ENCODE measurements around the gene TCERG1L.

TCERG1L gene

DNA sequence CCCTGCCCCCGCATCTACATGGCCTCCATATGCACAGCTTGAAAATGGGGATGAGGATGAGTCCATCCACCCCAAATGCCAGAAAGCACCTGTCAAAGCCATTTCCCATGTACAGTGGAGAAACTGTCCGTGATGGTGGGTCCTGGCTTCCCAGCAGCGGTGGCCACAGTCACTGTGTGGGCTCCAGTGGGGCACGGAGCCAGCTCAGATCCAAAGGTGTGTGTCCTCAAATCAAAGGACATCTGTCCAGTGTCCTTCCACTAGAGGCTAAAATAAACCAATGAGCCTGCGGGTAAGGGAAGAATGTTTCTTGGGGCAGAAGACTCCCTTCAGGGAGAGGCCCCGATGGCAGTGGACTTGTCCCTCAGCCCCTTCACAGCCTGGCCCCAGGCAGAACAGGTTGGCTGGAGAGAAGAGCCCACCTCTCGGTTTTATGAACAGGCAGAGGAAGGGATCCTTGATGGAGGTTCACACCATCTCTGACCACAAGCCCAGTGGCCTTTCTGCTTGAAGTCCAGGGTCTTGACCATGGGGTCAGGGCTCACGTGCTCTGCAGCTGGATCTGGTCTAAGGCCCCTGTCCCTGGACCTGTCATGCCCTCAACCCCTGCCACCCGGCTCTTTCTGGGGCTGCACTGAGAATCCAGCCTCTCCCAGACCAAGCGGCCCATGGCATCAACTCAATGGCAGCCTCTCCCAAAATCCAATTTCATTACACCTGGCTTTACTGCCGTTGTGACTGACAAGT, 106.9 kb downstream of the TCERG1L start:
- no peak for FAIRE-seq

DNA sequence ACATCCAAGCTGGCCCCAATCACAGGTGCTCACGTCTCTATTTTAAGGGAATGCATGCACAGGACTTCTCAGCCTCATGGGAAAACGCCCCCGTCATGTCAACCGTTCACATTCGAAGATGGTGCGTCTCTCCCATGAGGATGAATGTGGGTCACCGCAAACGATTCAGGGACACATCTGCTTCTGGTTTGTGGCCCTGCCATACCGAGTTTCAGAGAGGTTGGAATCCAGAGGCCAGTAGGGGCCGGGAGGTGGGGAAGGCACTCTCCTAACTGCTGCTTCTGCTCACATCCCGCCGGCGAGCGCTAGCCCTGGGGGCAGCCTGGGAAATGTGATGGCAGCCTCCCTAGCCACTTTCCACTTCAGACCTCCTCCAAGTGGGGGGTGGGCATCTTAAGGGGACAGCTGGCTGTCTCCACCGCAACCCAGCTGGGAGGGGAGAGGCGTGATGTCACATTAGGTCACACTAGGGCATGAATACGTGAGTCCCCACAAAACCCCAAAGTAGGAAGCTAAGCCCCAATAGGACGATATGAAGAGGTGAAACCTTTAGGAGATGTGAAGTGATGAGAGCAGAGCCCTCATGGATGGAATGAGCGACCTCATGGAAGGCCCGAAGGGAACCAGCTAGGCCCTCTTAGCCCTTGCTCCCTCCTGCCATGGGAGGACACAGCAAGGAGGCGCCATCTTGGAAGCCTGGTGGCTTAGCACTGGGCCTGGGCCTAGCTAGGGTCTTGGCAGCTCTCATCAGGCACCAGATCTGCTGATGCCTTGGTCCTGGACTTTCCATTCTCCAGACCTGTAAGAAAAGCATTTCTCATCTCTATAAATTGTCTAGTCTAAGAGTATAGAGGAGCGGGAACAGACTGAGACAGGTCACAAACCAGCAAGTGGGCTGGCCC, 107.8 kb downstream of the TCERG1L start:
- no peak for FAIRE-seq

DNA sequence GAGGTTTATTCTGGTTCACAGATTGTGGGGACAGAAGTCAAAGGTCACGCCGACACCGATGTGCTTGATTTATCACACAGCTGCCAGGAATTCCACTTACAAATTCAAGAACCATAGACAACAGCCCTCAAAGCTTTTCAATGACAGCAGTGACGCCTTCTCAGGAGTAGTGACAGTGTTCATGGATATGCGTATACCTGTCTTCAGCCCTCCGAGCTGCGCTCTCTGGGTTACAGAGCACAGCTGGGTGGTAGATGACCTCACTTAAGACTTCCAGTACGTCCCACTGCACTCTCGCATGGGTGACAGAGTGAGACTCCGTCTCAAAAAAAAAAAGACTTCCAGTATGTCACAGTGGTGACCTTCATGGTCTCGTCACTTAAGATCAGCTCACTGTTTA, 108.5 kb downstream of the TCERG1L start:
- FAIRE-seq, result no peak

DNA sequence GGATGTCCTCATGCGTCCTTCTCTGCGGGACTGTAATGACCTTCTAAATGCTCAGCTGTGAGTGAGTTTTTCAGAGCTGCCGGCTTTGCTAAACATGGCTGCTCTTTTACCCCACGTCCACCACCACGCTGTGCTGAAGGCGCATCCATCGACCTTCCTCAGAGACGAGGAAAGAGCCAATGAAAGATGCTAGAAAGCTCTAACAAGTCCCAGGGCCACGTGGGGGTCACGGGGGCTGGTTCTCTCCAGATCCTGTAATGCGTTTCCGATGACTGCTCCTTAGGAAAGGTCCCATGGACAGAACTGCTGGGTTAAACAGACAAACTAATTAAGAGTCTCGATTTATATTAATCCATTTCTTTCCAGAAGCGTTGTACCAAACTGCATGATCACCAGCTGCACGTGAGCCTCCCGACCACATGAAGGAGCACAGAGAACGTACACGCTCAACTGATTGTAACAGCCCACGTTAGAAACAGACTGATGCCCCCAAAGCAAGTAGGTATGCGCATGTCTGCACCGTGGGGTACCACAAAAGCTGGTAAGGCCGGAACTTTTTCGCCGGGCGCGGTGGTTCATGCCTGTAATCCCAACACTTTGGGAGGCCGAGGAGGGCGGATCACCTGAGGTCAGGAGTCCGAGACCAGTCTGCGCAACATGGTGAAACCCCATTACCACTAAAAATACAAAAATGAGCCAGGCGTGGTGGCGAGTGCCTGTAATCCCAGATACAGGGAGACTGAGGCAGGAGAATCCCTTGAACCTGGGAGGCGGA, 109.6 kb downstream of the TCERG1L start:
- FAIRE-seq, result no peak

DNA sequence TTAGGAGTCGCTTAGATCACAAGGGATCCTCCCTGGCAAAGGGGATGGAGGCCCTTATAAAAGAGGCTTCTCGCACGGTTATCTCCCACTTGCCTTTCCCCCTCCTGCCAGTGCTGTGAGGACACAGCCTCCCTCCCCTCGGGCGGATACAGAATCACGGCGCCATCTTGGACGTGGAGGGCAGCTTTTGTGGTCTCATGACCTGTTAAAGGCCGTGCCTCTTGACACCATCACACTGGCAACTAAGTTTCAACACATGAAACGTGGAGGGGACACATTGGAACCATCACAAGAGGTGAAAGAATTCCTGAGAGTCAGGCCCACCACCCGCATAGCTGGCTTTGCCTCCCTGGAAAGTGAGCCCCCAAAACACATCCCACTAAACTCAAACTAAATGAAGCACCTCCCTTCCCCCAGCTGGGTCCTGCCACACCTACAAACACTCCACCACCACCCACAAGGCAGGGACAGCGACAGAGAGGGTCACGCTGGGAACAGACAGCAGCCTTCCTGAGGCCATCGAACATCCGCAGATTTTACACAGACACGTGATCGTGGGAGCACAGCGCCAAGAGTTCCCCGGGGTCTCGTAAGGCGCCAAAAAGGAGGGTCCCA, 110.6 kb downstream of the TCERG1L start:
- FAIRE-seq, result no peak

DNA sequence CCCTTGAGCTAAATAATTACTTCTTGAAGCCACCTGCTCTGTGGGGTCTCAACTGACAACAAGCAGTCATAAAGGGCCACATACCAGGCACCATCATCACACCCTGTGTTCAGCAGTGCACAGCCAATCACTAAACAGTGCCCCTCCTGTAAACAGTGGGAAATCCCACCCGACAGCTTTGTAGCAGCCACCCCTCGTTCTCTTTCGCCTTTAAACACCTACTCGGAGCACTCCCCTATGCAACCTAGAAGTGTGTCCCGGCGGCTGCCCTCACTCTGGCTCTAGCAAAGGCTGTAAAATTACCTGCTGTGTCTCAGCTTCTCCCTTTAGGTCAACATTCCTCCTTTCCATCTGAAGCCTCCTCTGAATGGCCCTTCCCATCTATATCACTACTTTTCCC, 111.9 kb downstream of the TCERG1L start:
- no peak for FAIRE-seq

DNA sequence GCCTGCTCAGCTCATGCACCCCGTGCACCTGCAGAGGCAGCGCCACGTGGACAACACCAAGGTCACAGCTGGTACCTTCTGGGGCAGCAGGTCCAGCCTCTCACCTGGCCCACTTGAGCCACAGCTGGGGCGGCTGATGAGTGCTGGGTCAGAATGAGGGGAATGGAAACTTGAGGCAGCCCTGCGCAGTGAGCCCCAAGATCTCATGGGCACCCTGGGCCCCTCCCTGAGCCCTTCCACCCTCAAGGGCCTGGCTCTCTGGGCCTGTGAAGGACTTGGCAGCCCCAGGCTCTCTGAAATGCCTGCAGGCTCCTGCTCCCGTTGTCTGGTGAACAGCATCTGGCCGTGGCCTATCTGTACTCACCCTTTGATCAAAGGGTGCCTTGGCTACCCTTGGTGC, 112.7 kb downstream of the TCERG1L start:
- no peak for FAIRE-seq

DNA sequence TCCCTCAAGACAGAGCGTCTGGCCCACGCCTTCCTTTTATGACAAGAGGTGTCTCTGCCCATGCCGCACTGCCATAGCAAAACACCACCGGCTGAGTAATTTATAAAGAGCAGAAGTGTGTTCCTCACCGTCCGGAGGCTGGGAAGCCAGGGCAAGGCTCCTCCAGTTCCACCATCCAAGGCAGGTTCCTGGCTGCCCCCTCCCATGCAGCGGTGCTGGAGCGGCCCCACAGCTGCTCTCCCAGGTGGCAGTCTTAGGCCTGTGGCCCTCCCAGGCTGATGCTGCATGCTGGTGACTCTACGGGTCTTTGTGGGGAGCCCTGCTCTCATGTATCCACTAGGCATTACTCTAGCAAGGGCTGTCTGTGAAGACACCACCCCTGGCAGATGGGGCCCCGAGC, 113.1 kb downstream of the TCERG1L start:
- FAIRE-seq, result no peak

DNA sequence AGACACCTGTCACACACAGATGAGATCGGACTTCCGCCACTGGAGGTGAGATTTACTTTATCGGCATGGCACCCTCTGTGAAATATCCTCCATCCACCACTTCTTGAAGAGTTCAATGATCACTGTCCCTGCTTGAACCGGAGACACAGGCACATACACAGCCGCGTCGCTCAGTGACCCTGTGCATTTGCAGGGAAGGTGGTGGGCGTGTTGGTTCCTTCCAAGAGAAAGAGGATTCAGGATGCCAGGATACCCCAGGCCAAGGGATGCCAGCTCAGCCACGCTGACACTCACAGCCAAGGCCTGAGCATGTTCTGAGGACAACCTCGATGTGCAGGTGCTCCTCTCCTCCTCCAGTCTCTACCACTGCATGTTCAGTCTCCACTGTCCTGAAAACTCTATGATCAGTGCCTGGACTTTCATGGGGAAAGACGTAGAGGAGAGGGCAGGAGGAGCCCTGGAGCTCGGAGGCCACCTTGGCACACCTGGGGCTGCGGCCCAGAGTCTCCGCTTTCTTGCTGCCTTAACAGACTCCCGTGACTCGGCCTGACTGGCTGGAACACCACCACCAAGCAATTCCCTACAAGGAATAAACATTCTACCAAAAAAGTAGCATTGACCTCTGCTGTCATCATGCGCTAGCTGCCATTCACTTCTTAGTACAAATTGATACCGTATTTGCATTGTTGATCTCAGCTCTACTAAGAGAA, 115.2 kb downstream of the TCERG1L start:
- FAIRE-seq, result no peak

DNA sequence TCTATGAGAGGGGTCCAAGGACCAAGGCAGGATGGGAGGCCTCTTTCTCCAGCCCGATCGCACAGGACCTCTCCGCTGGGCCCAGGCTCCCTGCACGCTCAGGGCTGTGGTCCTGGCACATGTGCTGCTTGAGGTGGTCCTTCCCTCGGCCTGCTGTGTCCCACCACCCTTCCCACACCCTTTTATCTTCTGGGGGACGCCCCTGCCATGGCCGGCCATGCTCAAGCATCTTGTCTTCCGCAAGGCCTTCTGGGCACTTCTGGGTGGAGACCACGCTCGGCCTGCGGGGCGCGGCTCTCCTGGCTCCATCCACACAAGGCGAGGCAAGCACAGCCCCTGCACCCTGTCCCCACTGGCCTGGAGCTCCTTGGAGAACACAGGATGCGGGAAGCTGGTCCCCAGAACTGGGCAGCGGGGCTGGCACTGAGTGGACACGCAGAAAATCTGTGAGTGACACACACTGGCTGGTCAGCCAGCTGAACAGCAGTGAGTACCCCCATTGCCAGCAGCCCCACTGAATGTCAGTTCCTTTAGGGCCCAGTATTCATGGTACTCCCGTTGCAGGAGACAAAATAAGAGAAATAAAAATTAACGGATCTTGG, 115.9 kb downstream of the TCERG1L start:
- no peak for FAIRE-seq

DNA sequence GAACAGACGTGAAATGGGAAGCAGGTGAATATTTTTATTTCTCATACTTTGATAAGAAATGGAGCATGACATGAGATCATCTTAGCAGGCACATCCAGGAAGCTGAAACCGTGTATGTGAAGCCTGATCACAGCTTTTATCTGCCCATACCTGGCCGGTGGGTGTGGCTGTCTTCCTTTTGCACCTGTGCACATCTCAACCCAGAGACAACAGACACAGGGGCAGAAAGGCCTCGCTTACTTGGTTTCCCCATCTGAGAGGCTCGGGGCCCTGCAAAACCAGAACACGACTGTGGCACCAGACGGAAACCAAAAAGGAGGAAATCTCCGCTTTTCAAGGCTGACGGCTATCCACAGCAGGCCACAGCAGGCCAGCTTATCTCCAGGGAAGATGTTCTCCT, 116.4 kb downstream of the TCERG1L start:
- FAIRE-seq, result no peak

DNA sequence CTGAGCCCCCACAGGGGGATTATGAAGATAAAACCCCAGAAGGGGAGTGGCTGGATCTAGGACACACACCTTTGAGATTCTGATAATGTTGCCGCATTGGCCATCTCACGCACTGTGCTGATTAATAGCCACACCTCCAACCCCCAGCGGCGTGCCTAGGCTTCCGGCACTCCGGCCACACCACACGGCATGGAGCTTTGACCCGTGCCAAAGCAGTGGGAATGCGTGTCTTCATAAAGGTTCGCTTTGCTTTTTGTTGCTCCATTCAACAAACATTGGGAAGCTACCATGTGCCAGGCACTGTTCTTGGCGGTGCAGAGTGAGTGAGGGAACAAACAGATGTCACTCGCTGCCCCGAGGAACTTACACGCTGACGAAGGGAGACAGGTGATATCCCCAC, 117.6 kb downstream of the TCERG1L start:
- no peak for FAIRE-seq

DNA sequence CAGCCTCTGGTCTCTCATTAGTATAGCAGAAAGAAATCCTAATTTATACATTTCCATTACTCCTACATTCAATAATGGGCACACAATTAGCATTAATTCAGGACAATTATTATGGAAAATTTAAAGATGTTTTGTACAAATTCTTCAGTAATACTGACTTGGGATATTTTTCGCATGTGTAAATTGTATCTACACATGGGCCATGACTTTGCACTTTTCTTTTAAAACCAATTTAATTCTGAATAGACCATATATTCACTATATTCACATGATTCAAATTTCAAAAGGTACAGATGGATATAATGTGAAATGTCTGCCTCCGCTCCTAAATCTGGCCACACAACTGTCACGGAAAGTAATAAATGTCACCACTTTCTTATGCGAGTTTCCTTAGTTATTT, 123.0 kb downstream of the TCERG1L start:
- FAIRE-seq, result no peak

DNA sequence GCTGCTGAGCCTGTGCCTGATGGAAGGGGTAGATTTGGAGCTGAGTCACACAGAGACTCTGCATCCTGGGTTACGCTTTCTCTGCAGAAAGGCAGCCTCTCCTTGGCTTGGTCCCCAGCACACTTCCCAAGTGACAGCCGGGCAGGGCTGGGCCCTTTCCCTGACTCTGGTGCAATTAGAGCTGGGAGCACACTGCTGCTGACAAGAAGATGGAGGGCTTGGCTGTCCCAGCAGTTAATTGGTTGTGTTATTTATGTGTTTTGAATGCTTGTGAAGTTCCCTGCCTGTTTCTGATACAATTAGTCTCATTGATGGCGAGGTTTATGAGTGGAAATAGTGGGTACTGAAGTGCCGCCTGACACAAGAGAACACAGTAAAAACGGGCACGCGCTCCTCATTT, 123.6 kb downstream of the TCERG1L start:
- FAIRE-seq, result no peak

DNA sequence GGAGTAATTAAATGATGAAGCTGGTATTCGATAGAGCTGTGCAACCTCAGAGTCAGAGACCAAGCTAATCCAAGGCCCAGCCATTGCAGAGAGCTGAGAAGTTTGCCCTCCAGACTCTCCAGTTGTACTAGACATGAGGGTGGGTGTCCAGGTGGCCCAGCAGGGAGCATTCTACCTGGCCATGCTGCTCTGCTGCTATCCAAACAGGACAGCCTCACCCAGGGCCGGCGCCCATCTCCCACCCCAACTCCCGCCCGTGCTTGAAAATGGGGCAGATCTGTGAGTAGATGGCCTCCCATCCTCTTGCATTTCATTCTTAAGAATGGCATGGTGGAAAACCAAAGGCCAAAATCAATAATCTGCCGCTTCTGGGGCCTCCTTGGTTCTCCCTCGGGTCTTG, 124.2 kb downstream of the TCERG1L start:
- no peak for FAIRE-seq

DNA sequence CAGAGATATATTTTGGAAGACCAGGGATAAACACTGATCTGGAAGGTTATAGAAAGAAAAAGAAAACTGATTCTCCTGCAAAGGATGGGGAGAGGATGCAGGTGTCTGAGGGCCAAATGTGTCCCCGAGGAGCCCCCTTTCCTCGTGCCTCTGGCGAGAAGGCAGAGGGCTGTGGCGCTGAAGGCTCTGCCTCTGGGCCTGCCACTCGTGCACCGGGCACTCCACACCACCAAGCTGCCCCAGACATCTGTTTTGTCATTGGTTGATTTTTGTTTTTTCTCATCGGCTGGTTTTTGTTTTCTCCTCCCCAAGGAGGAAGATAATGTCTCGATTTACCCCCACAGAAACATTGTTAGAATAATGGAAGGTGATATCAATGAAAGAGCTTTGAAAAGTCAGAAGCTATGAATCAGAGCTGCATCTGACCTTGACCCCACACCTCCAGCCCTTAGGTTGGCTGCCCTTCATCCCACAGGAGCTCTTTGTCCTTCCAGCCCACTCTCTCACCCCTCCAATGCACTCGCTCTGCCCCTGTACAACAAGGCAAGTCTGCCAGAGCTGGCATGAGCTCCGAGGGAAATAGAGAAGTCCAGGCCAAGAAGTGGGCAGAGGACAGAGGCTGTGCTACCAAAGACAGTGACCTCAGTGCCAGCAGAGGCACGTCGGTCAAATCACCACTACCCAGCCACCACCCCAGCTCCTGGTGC, 124.8 kb downstream of the TCERG1L start:
- FAIRE-seq, result no peak

DNA sequence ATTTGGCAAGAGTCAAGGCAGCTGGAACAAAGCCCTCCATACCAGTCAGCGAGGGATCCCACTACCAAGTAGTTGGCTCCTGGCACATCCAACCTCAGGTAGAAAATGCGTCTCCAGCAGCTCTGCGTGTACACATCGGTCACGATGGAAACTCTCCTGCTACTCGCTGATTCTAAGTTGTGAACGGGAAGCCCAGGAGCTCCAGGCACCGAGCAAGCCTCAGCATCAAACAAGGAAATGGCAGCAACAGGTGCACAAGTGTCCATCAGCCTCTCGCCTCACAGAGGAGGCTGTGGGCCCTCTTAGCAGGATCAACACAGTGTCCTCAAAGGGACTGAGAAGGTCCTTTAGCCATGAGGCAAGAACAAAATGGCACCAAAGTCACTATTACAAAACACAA, 127.0 kb downstream of the TCERG1L start:
- no peak for FAIRE-seq

DNA sequence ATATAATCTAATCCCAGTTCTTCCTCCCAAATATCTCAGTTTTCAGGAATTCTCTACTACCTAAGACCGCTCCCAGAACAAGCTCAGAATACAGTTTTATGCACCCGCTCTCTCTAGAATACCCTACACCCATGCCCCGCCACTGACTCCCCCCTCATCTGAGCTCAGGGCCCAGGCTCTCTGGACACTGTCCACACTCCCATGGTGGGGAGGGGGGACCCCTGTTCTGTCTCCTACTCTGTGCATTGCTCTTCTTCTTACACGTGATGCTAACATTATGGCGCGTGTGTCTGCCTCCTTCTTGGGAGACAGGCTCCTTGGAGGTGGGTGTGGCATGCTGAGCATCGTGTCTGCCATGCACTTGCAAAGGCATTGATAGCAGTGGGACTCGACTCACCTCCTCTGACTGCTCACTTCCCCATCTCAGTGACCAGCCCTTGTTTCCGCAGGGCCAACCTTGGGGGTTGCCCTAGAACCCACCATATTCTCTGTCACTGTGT, 127.9 kb downstream of the TCERG1L start:
- FAIRE-seq, result no peak

DNA sequence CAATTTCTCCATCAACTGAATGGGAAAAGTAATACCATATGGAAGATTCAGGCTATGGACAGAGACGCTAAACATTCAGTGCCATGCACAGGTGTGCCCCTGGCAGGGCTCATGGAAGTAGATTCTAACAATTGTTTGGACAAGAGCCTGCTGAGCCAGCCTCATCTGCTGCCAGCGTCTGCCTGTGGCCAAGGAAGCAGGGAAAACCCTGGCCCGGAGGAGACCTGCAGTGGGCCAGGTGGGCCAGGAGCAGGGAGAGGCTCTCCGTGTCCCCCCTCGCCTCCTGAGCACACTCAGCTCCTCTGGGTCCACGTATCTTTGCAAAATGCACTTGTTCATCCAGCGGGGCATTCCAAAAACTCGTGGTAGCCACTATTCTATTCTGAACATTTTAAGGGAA, 130.1 kb downstream of the TCERG1L start:
- FAIRE-seq, result no peak

DNA sequence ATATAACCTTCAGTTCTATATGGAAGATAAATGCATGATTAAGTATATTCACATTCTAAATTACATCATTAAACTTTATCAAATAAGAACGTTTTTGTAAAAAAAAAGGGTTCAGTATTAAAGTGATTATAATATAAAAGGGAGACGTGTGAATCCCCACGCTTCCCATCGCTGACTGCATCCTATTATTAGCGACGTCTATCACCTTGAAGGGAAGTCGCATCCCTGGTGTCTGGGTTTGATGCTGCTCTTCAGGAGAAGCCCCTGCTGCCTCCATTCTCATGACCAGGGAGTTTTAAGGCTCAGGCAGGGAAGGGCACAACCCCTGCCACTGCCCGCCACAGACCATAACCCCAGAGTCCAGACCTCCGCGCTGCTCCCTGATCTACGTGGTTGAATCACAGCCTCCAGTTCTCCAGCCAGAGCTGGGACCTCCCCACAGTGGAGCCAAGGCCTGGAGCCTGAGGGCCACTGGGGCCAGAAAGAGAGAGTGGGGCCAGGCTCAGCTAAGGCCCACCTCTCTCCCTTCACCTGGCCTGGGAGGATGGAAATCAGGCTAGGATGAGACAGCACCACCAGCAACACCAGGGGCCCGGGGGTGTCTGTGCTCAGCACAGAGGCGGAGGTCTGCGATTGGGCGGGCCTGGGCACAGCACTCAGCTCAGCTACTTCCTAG, 130.6 kb downstream of the TCERG1L start:
- no peak for FAIRE-seq

DNA sequence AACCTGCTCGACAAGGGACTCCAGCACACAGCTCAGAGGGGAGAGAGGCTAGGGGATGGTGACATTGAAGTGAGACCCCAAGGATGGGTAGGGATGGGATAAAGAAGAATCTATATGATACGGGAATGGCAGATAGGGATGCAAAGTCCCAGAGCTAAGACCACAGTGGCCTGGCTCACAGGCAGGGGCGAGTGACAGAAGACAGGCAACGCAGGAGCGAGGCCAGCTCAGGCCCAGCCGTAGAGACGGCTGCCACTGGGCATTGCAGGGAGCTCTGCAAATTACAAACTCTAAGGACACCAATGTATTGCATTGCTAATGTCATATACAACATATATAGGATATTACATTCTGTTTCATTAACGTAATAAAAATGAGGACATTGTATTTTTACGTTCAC, 131.4 kb downstream of the TCERG1L start:
- no peak for FAIRE-seq

All from TTC549 (cell line).